GM15510 (cell line): ENCODE measurements around the gene CLTRN.

Source experiments
- POLR2A ChIP-seq: IDR thresholded peaks from 3 replicates; pipeline ENCODE4 v1.6.1; 2011; ENCODE audit warnings: borderline replicate concordance; ENCODE audit not compliant: insufficient read length; ENCODE audit errors: extremely low read depth

Gene CLTRN

GRCh38 chrX:15599461-15599860 lies 65.1 kb downstream of the CLTRN start:
- no peak for TF ChIP-seq POLR2A

- no peak for TF ChIP-seq POLR2A
These were observed 66.6 kb downstream of the CLTRN start for GRCh38 chrX:15598026-15598425.

- TF ChIP-seq POLR2A: no peak
These were observed 70.2 kb downstream of the CLTRN start for GRCh38 chrX:15594371-15594770.

GRCh38 chrX:15579778-15580747 lies 84.5 kb downstream of the CLTRN start:
- no peak for TF ChIP-seq POLR2A
